ENCODE results near the gene COX7B. TPM values are rescaled to one million over a fixed set of nuclear protein-coding genes. Genes with fewer than 3 reads are reported as not detected.

COX7B gene
- total RNA-seq, 4 donors from 2014 or later, result 247 to 1,033 (median 401) TPM

GRCh38 chrX:77952173-77952572, 52.9 kb downstream of the COX7B start:
- DNase-seq (ENCODE audit: extremely low spot score), result no peak
- TF ChIP-seq, protein P1, sequence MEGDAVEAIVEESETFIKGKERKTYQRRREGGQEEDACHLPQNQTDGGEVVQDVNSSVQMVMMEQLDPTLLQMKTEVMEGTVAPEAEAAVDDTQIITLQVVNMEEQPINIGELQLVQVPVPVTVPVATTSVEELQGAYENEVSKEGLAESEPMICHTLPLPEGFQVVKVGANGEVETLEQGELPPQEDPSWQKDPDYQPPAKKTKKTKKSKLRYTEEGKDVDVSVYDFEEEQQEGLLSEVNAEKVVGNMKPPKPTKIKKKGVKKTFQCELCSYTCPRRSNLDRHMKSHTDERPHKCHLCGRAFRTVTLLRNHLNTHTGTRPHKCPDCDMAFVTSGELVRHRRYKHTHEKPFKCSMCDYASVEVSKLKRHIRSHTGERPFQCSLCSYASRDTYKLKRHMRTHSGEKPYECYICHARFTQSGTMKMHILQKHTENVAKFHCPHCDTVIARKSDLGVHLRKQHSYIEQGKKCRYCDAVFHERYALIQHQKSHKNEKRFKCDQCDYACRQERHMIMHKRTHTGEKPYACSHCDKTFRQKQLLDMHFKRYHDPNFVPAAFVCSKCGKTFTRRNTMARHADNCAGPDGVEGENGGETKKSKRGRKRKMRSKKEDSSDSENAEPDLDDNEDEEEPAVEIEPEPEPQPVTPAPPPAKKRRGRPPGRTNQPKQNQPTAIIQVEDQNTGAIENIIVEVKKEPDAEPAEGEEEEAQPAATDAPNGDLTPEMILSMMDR (IDR thresholded peaks at IDR 0.05), result no peak
- TF ChIP-seq POLR2AphosphoS5 (IDR thresholded peaks at IDR 0.05) (no peak), EP300 (IDR thresholded peaks at IDR 0.05) (no peak), POLR2A (IDR thresholded peaks at IDR 0.05; ENCODE audit: low read depth) (no peak)
- H3K9me3 ChIP-seq, result no peaks in the 10 kb centered on the region
- no peaks in the 10 kb centered on the region for H3K27me3 ChIP-seq
- no peaks in the 10 kb centered on the region for H3K36me3 ChIP-seq
- 53% methylated on average over 1 of the region's 1 CpG for WGBS
- no peak overlapping the region for H3K4me3 ChIP-seq
- intact Hi-C loops (cut with DNase I), result no loop called here
- H3K4me1 ChIP-seq, result peaks cover 2 to 24% (median 10%) of the 10 kb centered on the region in 4 donors
- no peak overlapping the region for H3K27ac ChIP-seq (replicated peaks in 1 of 4)

- Histone ChIP-seq H3K27me3 (no peaks in the 10 kb centered on the region), H3K4me3 (no peak overlapping the region), H3K4me1 (peaks cover 2 to 24% (median 10%) of the 10 kb centered on the region in 4 donors), H3K9me3 (peaks cover 0 to 6% (median 0%) of the 10 kb centered on the region in 4 donors), H3K36me3 (no peaks in the 10 kb centered on the region), H3K27ac (replicated peaks in 1 of 4) (peak overlapping the region in 3 of 4 donors; percentile 27 to 65 (median 49))
- intact Hi-C loops (cut with DNase I), result no loop called here
- 46% methylated on average over 1 of the region's 1 CpG for WGBS
- DNase-seq (ENCODE audit: extremely low spot score), result no peak
- TF ChIP-seq EP300 (IDR thresholded peaks at IDR 0.05) (no peak), POLR2AphosphoS5 (IDR thresholded peaks at IDR 0.05) (no peak), POLR2A (IDR thresholded peaks at IDR 0.05; ENCODE audit: low read depth) (no peak)
- TF ChIP-seq, protein P1 (IDR thresholded peaks at IDR 0.05), result no peak
These were observed 54.0 kb downstream of the COX7B start for GRCh38 chrX:77953302-77953701.

- H3K27me3 ChIP-seq, result no peaks in the 10 kb centered on the region
- H3K9me3 ChIP-seq, result peaks cover 0 to 7% (median 0%) of the 10 kb centered on the region in 4 donors
- H3K27ac ChIP-seq (replicated peaks in 1 of 4), result peak overlapping the region in 3 of 4 donors; percentile 27 to 65 (median 49)
- no peak for DNase-seq (ENCODE audit: extremely low spot score)
- no peak overlapping the region for H3K4me3 ChIP-seq
- WGBS, result 45% methylated on average over 1 of the region's 1 CpG
- intact Hi-C loops (cut with DNase I), result no loop called here
- peaks cover 2 to 24% (median 10%) of the 10 kb centered on the region in 4 donors for H3K4me1 ChIP-seq
- TF ChIP-seq, protein P1 (IDR thresholded peaks at IDR 0.05), result no peak
- no peak for TF ChIP-seq POLR2AphosphoS5 (IDR thresholded peaks at IDR 0.05)
- TF ChIP-seq EP300 (IDR thresholded peaks at IDR 0.05), result no peak
- no peak for TF ChIP-seq POLR2A (IDR thresholded peaks at IDR 0.05; ENCODE audit: low read depth)
- H3K36me3 ChIP-seq, result no peaks in the 10 kb centered on the region
These were observed 54.4 kb downstream of the COX7B start for GRCh38 chrX:77953708-77954107.

Small RNA genes within 50 kb of the gene (small RNA-seq; reads per million reads assigned to genes)
- gene RN7SL460P, result 0 reads per million in 3 donors

Other genes starting within 250 kb of the COX7B start
- gene ATRX, start 113.3 kb upstream of the COX7B start, total RNA-seq, result 100 to 1,000 TPM in 1 of 4 donors, 10 to 100 TPM in 3; 71.1 to 105 (median 95.8) TPM
- gene MAGT1, start 4.0 kb upstream of the COX7B start, total RNA-seq, result 10 to 100 TPM; 20.8 to 33.0 (median 26.8) TPM
- gene ATP7A, start 11.2 kb downstream of the COX7B start, total RNA-seq, result 10 to 100 TPM; 10.7 to 14.1 (median 12.8) TPM
- not detected for gene PGAM4, start 70.2 kb downstream of the COX7B start, total RNA-seq
- 100 to 1,000 TPM; 187 to 236 (median 229) TPM for gene PGK1, start 204.8 kb downstream of the COX7B start, total RNA-seq
- 10 to 100 TPM; 35.8 to 71.2 (median 58.2) TPM for gene TAF9B, start 240.2 kb downstream of the COX7B start, total RNA-seq